H1 (cell line): Measurements from ENCODE around the gene ITGAV. TPM values are rescaled to one million over a fixed set of nuclear protein-coding genes. Genes with fewer than 3 reads are reported as not detected.

Experiments used
- CTCF ChIA-PET: fragments of 300-600 bp; sonication (Branson Sonifier 250); formaldehyde crosslinking; loops from one replicate; lab custom pipeline; 2021; ENCODE audit not compliant: partially characterized antibody; lab: Charles Lee
- POLR2A ChIA-PET: fragments of 300-600 bp; sonication (Branson Sonifier 250); formaldehyde crosslinking; loops from one replicate; lab custom pipeline; 2021; ENCODE audit warnings: inconsistent platforms; ENCODE audit not compliant: partially characterized antibody; lab: Charles Lee
- DNase-seq, 2 experiments: peaks; one replicate each; pipeline versions ENCODE4 v3.0.0 to v3.0.0-alpha.2; 2010 to 2022; ENCODE audit warnings: low spot score in 2 of 2, low read depth in 1 of 2, mixed read lengths in 1 of 2
- FAIRE-seq: peaks from 2 replicates; lab custom pipeline; 2011; peaks lifted over from hg19 to GRCh38; lab: Jason Lieb, UNC
- H2AFZ ChIP-seq: 2 replicates; pipeline ENCODE4 v1.8.1; 2012; ENCODE audit warnings: low read length, inconsistent platforms
- H2AK5ac ChIP-seq: 2 replicates; pipeline ENCODE4 v1.6.1; 2013; ENCODE audit warnings: low read depth, low read length
- H2BK120ac ChIP-seq: replicated peaks from 2 replicates; pipeline ENCODE3; 2013; ENCODE audit warnings: low read depth, low read length, inconsistent platforms
- H2BK12ac ChIP-seq: 2 replicates; pipeline ENCODE4 v1.6.1; 2013; ENCODE audit warnings: low read depth, low read length
- H2BK15ac ChIP-seq: 2 replicates; pipeline ENCODE4 v1.6.1; 2013; ENCODE audit warnings: low read length
- H2BK20ac ChIP-seq: 2 replicates; pipeline ENCODE4 v1.6.1; 2013; ENCODE audit warnings: low read length
- H2BK5ac ChIP-seq: 2 replicates; pipeline ENCODE4 v1.6.1; 2013; ENCODE audit warnings: low read depth, low read length
- H3K14ac ChIP-seq: 2 replicates; pipeline ENCODE4 v1.6.1; 2013; ENCODE audit warnings: inconsistent platforms; ENCODE audit not compliant: insufficient read length
- H3K18ac ChIP-seq: 2 replicates; pipeline ENCODE4 v1.6.1; 2013; ENCODE audit warnings: low read length; ENCODE audit errors: extremely low read depth
- H3K23ac ChIP-seq: 2 replicates; pipeline ENCODE4 v1.6.1; 2013; ENCODE audit warnings: inconsistent platforms; ENCODE audit not compliant: insufficient read length
- H3K23me2 ChIP-seq: 2 replicates; pipeline ENCODE4 v1.6.1; 2013; ENCODE audit warnings: low read depth, low read length
- H3K27ac ChIP-seq: 2 replicates; pipeline ENCODE4 v1.6.1; 2011; ENCODE audit warnings: low read depth, low read length, inconsistent platforms
- H3K27me3 ChIP-seq, 4 experiments: replicated peaks in 1 of 4; 1 replicate in 1 of 4; 2 replicates in 3 of 4; pipeline versions ENCODE4 v1.6.1 to v1.8.1; 2011 to 2013; ENCODE audit warnings: low read length in 3 of 4, mild to moderate bottlenecking in 3 of 4, inconsistent platforms in 2 of 4, mixed read lengths in 2 of 4, moderate library complexity in 1 of 4; ENCODE audit not compliant: control insufficient read depth in 3 of 4, insufficient read depth in 3 of 4; ENCODE audit errors: extremely low read depth in 1 of 4
- H3K36me3 ChIP-seq, 4 experiments: 2 replicates each; pipeline versions ENCODE4 v1.6.1 to v1.8.1; 2011 to 2013; ENCODE audit warnings: mild to moderate bottlenecking in 4 of 4, low read length in 3 of 4, moderate library complexity in 2 of 4, control low read depth in 1 of 4, inconsistent platforms in 1 of 4; ENCODE audit not compliant: insufficient read depth in 4 of 4, control insufficient read depth in 2 of 4
- H3K4ac ChIP-seq: replicated peaks from 2 replicates; pipeline ENCODE3; 2013; ENCODE audit warnings: low read length, low read depth, mixed read lengths, inconsistent platforms; ENCODE audit not compliant: insufficient read length
- H3K4me1 ChIP-seq, 4 experiments: replicated peaks in 1 of 4; 1 replicate in 1 of 4; 2 replicates in 3 of 4; pipeline versions ENCODE4 v1.6.1 to v1.8.1; 2011 to 2013; ENCODE audit warnings: low read length in 3 of 4, inconsistent platforms in 2 of 4, mixed read lengths in 1 of 4; ENCODE audit not compliant: insufficient read depth in 4 of 4, control insufficient read depth in 3 of 4
- H3K4me2 ChIP-seq, 2 experiments: 2 replicates each; pipeline versions ENCODE4 v1.6.1 to v1.8.1; 2011 to 2013; ENCODE audit warnings: low read depth in 2 of 2, low read length in 2 of 2, control low read depth in 1 of 2, inconsistent platforms in 1 of 2, mild to moderate bottlenecking in 1 of 2; ENCODE audit not compliant: insufficient read depth in 1 of 2
- H3K4me3 ChIP-seq, 4 experiments: fragments of 200-600, 300-600 bp in 1 of 4; sonication (generic), shearing (Covaris generic), sonication (Bioruptor Twin) in 1 of 4; 2 replicates each; pipeline versions ENCODE4 v1.5.1 to v1.8.1; 2011 to 2016; ENCODE audit warnings: low read length in 4 of 4, low read depth in 3 of 4, control low read depth in 2 of 4, inconsistent platforms in 2 of 4, mild to moderate bottlenecking in 2 of 4, mixed read lengths in 1 of 4, moderate library complexity in 1 of 4; ENCODE audit not compliant: insufficient read depth in 2 of 4; ENCODE audit errors: extremely low read depth in 1 of 4
- H3K56ac ChIP-seq: replicated peaks from 2 replicates; pipeline ENCODE3; 2013; ENCODE audit warnings: low read depth, mild to moderate bottlenecking, mixed read lengths, low read length, inconsistent platforms; ENCODE audit not compliant: insufficient read length
- H3K79me1 ChIP-seq: 2 replicates; pipeline ENCODE4 v1.6.1; 2013; ENCODE audit warnings: low read depth, low read length, control low read depth
- H3K79me2 ChIP-seq, 2 experiments: 2 replicates each; pipeline versions ENCODE4 v1.6.1 to v1.8.1; 2012 to 2013; ENCODE audit warnings: low read length in 2 of 2, mild to moderate bottlenecking in 2 of 2, inconsistent platforms in 1 of 2; ENCODE audit not compliant: insufficient read depth in 2 of 2, control insufficient read depth in 1 of 2
- H3K9ac ChIP-seq, 4 experiments: replicated peaks in 1 of 4; 1 replicate in 1 of 4; 2 replicates in 3 of 4; pipeline versions ENCODE4 v1.6.1 to v1.8.1; 2011 to 2013; ENCODE audit warnings: low read depth in 3 of 4, low read length in 3 of 4, control low read depth in 2 of 4, mild to moderate bottlenecking in 2 of 4, moderate library complexity in 2 of 4, inconsistent platforms in 1 of 4; ENCODE audit errors: extremely low read depth in 1 of 4
- H3K9me3 ChIP-seq, 2 experiments: 2 replicates each; pipeline versions ENCODE4 v1.6.1 to v1.8.1; 2012 to 2013; ENCODE audit warnings: mild to moderate bottlenecking in 2 of 2, moderate library complexity in 2 of 2, control low read depth in 1 of 2, inconsistent platforms in 1 of 2, low read depth in 1 of 2, low read length in 1 of 2, mixed read lengths in 1 of 2; ENCODE audit not compliant: insufficient read depth in 2 of 2
- H4K20me1 ChIP-seq, 2 experiments: replicated peaks in 1 of 2; 2 replicates each; pipeline versions ENCODE3 to v1.8.1; 2011 to 2013; ENCODE audit warnings: inconsistent platforms in 2 of 2, low read length in 2 of 2, mild to moderate bottlenecking in 1 of 2; ENCODE audit not compliant: insufficient read depth in 2 of 2, control insufficient read depth in 1 of 2
- H4K5ac ChIP-seq: 2 replicates; pipeline ENCODE4 v1.6.1; 2013; ENCODE audit warnings: low read length, low read depth, mixed read lengths, inconsistent platforms; ENCODE audit not compliant: insufficient read length
- H4K8ac ChIP-seq: 2 replicates; pipeline ENCODE4 v1.8.0; 2013; ENCODE audit warnings: mild to moderate bottlenecking, moderate library complexity, low read length, inconsistent platforms; ENCODE audit not compliant: insufficient read depth; ENCODE audit errors: extremely low read depth
- H4K91ac ChIP-seq: replicated peaks from 2 replicates; pipeline ENCODE3; 2013; ENCODE audit warnings: low read length, mixed read lengths, inconsistent platforms; ENCODE audit not compliant: insufficient read length
- CEBPB ChIP-seq: IDR thresholded peaks from 2 replicates; pipeline ENCODE4 v1.6.1; 2012; ENCODE audit warnings: low read depth, low read length
- HDAC2 ChIP-seq, 2 experiments: fragments of 300-600 bp in 1 of 2; sonication (generic) in 1 of 2; IDR thresholded peaks; 2 replicates each; pipeline ENCODE4 v1.6.1; 2011 to 2012; ENCODE audit warnings: low read depth in 2 of 2, low read length in 2 of 2, mild to moderate bottlenecking in 2 of 2, moderate library complexity in 2 of 2, borderline replicate concordance in 1 of 2, inconsistent platforms in 1 of 2
- WGBS, 2 experiments: shearing (Covaris generic) in 1 of 2; methylation state at CpG; one replicate each; pipeline versions ENCODE4 v1.1.6 to v1.1.7; 2013 to 2015; ENCODE audit warnings: low lambda C conversion rate in 2 of 2, mixed read lengths in 2 of 2, inconsistent platforms in 1 of 2, low coverage in 1 of 2, missing lambda C conversion rate in 1 of 2; ENCODE audit not compliant: insufficient replicate concordance in 2 of 2, insufficient coverage in 1 of 2, insufficient read length in 1 of 2; ENCODE audit errors: extremely low coverage in 1 of 2, missing lambda C conversion rate in 1 of 2; 5-methylcytosine and 5-hydroxymethylcytosine counted together
- polyA plus RNA-seq, 7 experiments: library from polyadenylated mRNA; depleted of rRNA in 3 of 7; stranded (reverse) in 5 of 7; unstranded in 2 of 7; fragments of >200 nt in 5 of 7; fragments of 200-250 nt in 2 of 7; gene quantifications; 1 replicate in 5 of 7; 2 replicates in 1 of 7; 4 replicates in 1 of 7; pipeline versions ENCODE4 v1.2.1 to v1.2.3, GENCODE V29; 2011 to 2013; ENCODE audit warnings: missing spikeins in 2 of 7, mixed read lengths in 2 of 7
- total RNA-seq: library from RNA; stranded (reverse); fragmentation: NEBNext Ultra II Directional; extraction: Animal tissue kit (Norgen Biotek cat#: 25700); gene quantifications from 2 replicates; pipeline ENCODE4 v1.2.1, GENCODE V29; 2021

The ITGAV gene
- total and polyA plus RNA-seq, 2 of the 8 experiments (the other 6 are each of a cell fraction or from before 2014, with no cell fraction given): 11.7 to 42.4 TPM

GRCh38 chr2:186683341-186683740, 93.5 kb downstream of the ITGAV start:
- Histone ChIP-seq H2BK12ac (no peak overlapping the region), H2BK20ac (no peak overlapping the region), H4K8ac (no peak overlapping the region), H2BK120ac (no peak overlapping the region), H3K79me2 (no peaks in the 10 kb centered on the region), H2AK5ac (no peak overlapping the region), H3K23ac (no peak overlapping the region), H3K27me3 (no peaks in the 10 kb centered on the region), H3K9ac (no peak overlapping the region), H4K91ac (no peak overlapping the region), H3K23me2 (no peaks in the 10 kb centered on the region), H3K27ac (no peak overlapping the region), H3K4ac (no peak overlapping the region), H3K14ac (no peak overlapping the region), H3K18ac (no peak overlapping the region), H3K79me1 (no peaks in the 10 kb centered on the region), H3K4me1 (no peaks in the 10 kb centered on the region), H3K4me2 (no peak overlapping the region; a peak in 1 of 4 replicates), H3K56ac (no peak overlapping the region), H4K20me1 (no peaks in the 10 kb centered on the region), H2BK15ac (no peak overlapping the region), H3K4me3 (no peak overlapping the region), H3K36me3 (peaks cover 0 to 5% (median 0%) of the 10 kb centered on the region in 4 experiments; a peak in 1 of 8 replicates), H2BK5ac (no peak overlapping the region), H3K9me3 (0 out of 4 replicates have a peak, but pooled peaks cover 0 to 2% of the 10 kb centered on the region in 2 experiments), H2AFZ (no peak overlapping the region), H4K5ac (no peak overlapping the region)
- TF ChIP-seq CEBPB: peak; percentile 77
- TF ChIP-seq HDAC2 (IDR thresholded peaks at IDR 0.05; ENCODE audit: borderline replicate concordance in 1 of 2, low read depth in 2 of 2, low read length in 2 of 2): no peak
- no peak for FAIRE-seq
- CTCF ChIA-PET: interaction anchor here (1.1 kb wide), 1 partner anchor 98 kb away, joined by 3 read pairs; no protein-coding TSS in a partner anchor
- DNase-seq: no peak
- POLR2A ChIA-PET: no interaction called here
- WGBS, 2 experiments: 79% methylated on average over 4 of the region's 4 CpGs; no CpG with 5 or more reads in 1 of the 2 experiments
